Tibial nerve (tissue), 4 donors: Measurements from ENCODE around the gene EFCAB6. TPM values are rescaled to one million over a fixed set of nuclear protein-coding genes. Genes with fewer than 3 reads are reported as not detected.

Experiments used
- DNase-seq, 2 donors: peaks; one replicate each; pipeline ENCODE4 v3.0.0-alpha.2; 2019; ENCODE audit warnings: low spot score in 2 of 2
- H3K27ac ChIP-seq, 4 donors: fragments of 200-600 bp; sonication (generic) in 3 of 4; one replicate each; pipeline ENCODE4 v1.5.1; 2017 to 2019; ENCODE audit warnings: mild to moderate bottlenecking in 1 of 4
- H3K27me3 ChIP-seq, 2 donors: fragments of 200-600 bp; sonication (generic) in 1 of 2; one replicate each; pipeline versions ENCODE4 v1.5.1 to v1.6.0; 2017 to 2019
- H3K36me3 ChIP-seq, 3 donors: fragments of 200-600 bp; sonication (generic); one replicate each; pipeline ENCODE4 v1.5.1; 2018 to 2019
- H3K4me1 ChIP-seq, 4 donors: fragments of 200-600 bp; sonication (generic) in 3 of 4; one replicate each; pipeline ENCODE4 v1.5.1; 2017 to 2019
- H3K4me3 ChIP-seq, 4 donors: fragments of 200-600 bp; sonication (generic) in 3 of 4; one replicate each; pipeline ENCODE4 v1.5.1; 2017 to 2019; ENCODE audit warnings: mild to moderate bottlenecking in 1 of 4, moderate library complexity in 1 of 4
- H3K9me3 ChIP-seq, 4 donors: fragments of 200-600 bp; sonication (generic) in 3 of 4; one replicate each; pipeline ENCODE4 v1.5.1; 2017 to 2019
- EP300 ChIP-seq, 2 donors: sonication (generic); formaldehyde crosslinking; IDR thresholded peaks; one replicate each; pipeline ENCODE4 v1.6.1; 2017; ENCODE audit warnings: antibody characterized with exemption in 2 of 2, mild to moderate bottlenecking in 1 of 2
- POLR2A ChIP-seq, 2 donors: fragments of 450-650 bp; IDR thresholded peaks; one replicate each; pipeline ENCODE4 v1.6.1; 2017; ENCODE audit warnings: antibody characterized with exemption in 2 of 2, mild to moderate bottlenecking in 2 of 2, moderate library complexity in 2 of 2
- WGBS, 2 donors: methylation state at CpG; one replicate each; pipeline ENCODE4 v1.1.5; 2018; 5-methylcytosine and 5-hydroxymethylcytosine counted together
- total RNA-seq, 4 donors: library from RNA; depleted of rRNA; stranded (reverse); fragments of >200 nt; gene quantifications; one replicate each; pipeline ENCODE4 v1.1.0, GENCODE V29; 2016
- TF ChIP-seq, protein P1 (sequence below), 5 experiments: fragments of 200-600 bp in 3 of 5; fragments of 450-650 bp in 2 of 5; sonication (generic) in 3 of 5; IDR thresholded peaks; one replicate each; pipeline ENCODE4 v1.5.1; 2016 to 2019; ENCODE audit warnings: antibody characterized with exemption in 5 of 5, mild to moderate bottlenecking in 3 of 5, moderate library complexity in 2 of 5

The EFCAB6 gene
- total RNA-seq, 4 donors from 2014 or later = 3.3 to 9.2 (median 6.8) TPM

DNA sequence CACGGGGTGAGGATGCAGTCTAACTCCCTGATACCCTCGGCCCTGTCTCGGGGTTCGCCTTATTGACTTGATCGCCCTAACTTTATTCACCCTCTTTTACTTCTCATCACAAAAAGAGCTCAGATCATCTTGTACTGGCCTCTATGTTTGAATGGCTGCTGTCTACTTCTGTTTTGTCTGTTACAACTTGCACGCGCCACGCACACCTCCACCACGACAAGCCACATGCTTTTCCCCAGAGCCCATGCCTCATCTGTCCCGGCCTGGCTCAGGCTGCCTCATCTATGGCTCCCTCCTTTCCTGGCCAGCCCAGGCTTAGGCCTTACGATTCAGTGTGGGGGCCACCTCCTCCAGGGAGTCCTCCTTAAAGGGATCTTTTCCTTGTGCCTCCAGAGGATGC is 180.9 kb downstream of the EFCAB6 start:
- Histone ChIP-seq H3K4me1 (no peaks in the 10 kb centered on the region), H3K27me3 (no peaks in the 10 kb centered on the region), H3K9me3 (no peaks in the 10 kb centered on the region), H3K4me3 (no peak overlapping the region), H3K36me3 (peaks cover 0 to 13% (median 0%) of the 10 kb centered on the region in 3 donors), H3K27ac (no peak overlapping the region)
- TF ChIP-seq EP300 (IDR thresholded peaks at IDR 0.05) = no peak
- TF ChIP-seq POLR2A (IDR thresholded peaks at IDR 0.05) = no peak
- TF ChIP-seq, protein P1, sequence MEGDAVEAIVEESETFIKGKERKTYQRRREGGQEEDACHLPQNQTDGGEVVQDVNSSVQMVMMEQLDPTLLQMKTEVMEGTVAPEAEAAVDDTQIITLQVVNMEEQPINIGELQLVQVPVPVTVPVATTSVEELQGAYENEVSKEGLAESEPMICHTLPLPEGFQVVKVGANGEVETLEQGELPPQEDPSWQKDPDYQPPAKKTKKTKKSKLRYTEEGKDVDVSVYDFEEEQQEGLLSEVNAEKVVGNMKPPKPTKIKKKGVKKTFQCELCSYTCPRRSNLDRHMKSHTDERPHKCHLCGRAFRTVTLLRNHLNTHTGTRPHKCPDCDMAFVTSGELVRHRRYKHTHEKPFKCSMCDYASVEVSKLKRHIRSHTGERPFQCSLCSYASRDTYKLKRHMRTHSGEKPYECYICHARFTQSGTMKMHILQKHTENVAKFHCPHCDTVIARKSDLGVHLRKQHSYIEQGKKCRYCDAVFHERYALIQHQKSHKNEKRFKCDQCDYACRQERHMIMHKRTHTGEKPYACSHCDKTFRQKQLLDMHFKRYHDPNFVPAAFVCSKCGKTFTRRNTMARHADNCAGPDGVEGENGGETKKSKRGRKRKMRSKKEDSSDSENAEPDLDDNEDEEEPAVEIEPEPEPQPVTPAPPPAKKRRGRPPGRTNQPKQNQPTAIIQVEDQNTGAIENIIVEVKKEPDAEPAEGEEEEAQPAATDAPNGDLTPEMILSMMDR (IDR thresholded peaks at IDR 0.05) = no peak
- WGBS, 2 donors = 92 to 96% methylated on average over 11 of the region's 11 CpGs
- DNase-seq = no peak

DNA sequence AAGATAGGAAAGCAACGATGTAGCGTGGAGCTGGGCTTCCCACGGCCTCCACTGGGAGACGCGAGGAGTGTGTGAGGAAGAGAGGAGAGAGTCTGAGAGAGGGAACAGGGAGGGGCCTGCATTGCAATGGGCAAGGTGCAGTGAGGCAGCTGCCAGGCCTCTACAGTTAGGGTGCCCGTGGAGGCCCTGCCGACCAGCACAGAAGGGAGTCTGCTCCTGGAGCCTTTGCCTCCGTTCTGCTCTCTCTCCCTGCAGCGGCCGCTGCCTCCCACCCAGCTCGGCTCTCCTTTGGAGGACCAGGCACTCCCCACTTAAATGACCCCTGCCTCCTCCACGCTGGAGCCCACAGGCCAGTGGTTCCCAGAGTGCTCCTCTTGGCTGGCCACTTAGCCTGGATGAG is 181.7 kb downstream of the EFCAB6 start:
- Histone ChIP-seq H3K9me3 (no peaks in the 10 kb centered on the region), H3K27me3 (no peaks in the 10 kb centered on the region), H3K27ac (no peak overlapping the region), H3K4me3 (no peak overlapping the region), H3K36me3 (peaks cover 0 to 17% (median 0%) of the 10 kb centered on the region in 3 donors), H3K4me1 (no peaks in the 10 kb centered on the region)
- TF ChIP-seq, protein P1 (IDR thresholded peaks at IDR 0.05) = no peak
- TF ChIP-seq POLR2A (IDR thresholded peaks at IDR 0.05) (no peak), EP300 (IDR thresholded peaks at IDR 0.05) (no peak)
- DNase-seq = no peak
- 82 to 86% methylated on average over 12 of the region's 12 CpGs for WGBS, 2 donors

DNA sequence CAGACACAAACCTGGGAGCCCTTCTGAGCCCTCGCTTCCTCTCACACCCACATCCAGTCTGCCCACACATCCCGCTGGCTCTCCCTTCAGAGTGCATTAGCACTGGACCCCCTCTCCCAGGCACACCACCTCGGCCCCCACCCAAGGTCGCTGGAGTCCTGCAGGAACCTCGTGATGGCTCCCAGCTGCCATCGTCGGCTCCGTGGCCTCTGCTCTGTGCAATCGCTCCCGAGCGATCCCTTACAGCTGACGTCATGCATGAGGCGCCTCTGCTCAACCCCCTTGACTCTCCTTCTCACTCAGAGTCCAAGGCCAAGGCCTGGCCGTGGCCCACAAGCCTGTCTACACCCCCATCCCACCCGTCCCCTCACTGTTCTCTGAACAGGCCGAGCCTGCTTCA is 183.9 kb downstream of the EFCAB6 start:
- Histone ChIP-seq H3K9me3 (no peaks in the 10 kb centered on the region), H3K27ac (no peak overlapping the region), H3K27me3 (no peaks in the 10 kb centered on the region), H3K4me3 (no peak overlapping the region), H3K4me1 (no peaks in the 10 kb centered on the region), H3K36me3 (peaks cover 0 to 19% (median 0%) of the 10 kb centered on the region in 3 donors)
- no peak for TF ChIP-seq POLR2A (IDR thresholded peaks at IDR 0.05)
- no peak for TF ChIP-seq EP300 (IDR thresholded peaks at IDR 0.05)
- TF ChIP-seq, protein P1 (IDR thresholded peaks at IDR 0.05) = no peak
- no peak for DNase-seq
- WGBS, 2 donors = 72 to 76% methylated on average over 16 of the region's 16 CpGs

DNA sequence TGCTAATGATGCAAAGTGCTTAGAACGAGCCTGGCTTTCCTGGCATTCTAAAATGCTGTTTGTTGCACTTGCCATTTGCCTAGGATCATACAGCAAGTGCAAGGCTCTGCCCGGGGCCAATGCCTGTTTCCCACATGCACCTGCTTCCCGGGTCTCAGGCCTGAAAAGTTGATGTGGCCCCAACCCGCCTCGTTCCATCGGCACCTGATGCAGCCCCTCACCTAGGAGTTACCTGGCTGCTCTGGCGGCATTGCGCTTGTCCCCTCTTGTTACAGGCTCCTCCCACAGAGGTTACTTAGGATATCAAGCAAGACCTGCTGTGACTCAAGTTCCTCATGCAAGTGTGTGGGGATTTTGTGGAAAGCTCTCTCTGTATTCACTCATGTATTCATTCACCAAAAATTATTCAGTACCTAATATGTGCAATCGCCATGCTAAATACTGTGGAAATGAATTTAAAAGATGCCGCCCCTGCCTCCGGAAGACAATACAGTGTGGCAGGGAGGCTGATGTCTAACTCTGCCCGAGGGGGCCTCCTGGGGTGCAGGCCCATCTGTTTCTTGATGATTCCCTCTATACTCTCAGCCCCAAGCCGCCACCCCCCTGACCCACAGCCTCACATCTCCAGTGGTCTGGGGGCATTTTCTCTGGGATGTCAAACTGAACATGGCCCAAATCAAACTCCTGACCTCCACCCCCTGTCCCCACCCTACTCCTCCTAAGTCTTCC is 184.5 kb downstream of the EFCAB6 start:
- no peak for TF ChIP-seq POLR2A (IDR thresholded peaks at IDR 0.05)
- TF ChIP-seq EP300 (IDR thresholded peaks at IDR 0.05) = no peak
- TF ChIP-seq, protein P1 (IDR thresholded peaks at IDR 0.05) = no peak
- Histone ChIP-seq H3K9me3 (no peaks in the 10 kb centered on the region), H3K4me3 (no peak overlapping the region), H3K4me1 (no peaks in the 10 kb centered on the region), H3K27me3 (no peaks in the 10 kb centered on the region), H3K27ac (no peak overlapping the region), H3K36me3 (peaks cover 0 to 21% (median 0%) of the 10 kb centered on the region in 3 donors)
- 85 to 87% methylated on average over 13 of the region's 13 CpGs for WGBS, 2 donors
- no peak for DNase-seq

DNA sequence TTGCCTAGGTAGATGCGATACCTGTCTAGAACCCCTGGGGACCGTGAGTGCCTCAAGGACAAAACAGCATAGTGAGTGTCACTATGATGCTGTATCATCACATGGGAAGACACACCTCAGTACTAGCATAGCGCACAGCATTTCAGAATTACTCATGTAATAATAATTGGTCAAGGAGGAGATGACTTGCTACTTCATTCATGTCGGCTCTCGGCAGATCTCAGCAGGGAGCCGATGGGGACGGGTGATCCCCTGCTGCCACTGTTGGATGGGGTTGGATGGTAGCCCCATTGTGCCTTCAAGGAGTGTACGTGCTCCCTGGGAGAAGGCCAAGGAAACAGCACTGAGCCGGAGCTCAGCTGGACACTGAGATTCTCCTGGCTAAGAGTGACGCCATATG is 186.9 kb downstream of the EFCAB6 start:
- H3K27ac ChIP-seq = no peak overlapping the region
- no peak for TF ChIP-seq POLR2A (IDR thresholded peaks at IDR 0.05)
- no peak overlapping the region for H3K4me3 ChIP-seq
- H3K4me1 ChIP-seq = no peaks in the 10 kb centered on the region
- H3K9me3 ChIP-seq = peaks cover 0 to 12% (median under 1%) of the 10 kb centered on the region in 4 donors
- H3K36me3 ChIP-seq = peaks cover 0 to 20% (median 0%) of the 10 kb centered on the region in 3 donors
- 82 to 86% methylated on average over 10 of the region's 10 CpGs for WGBS, 2 donors
- H3K27me3 ChIP-seq = no peaks in the 10 kb centered on the region
- no peak for DNase-seq
